Dermis lymphatic vessel endothelial cell (primary cell): ENCODE measurements around the gene GAS5. TPM values are rescaled to one million over a fixed set of nuclear protein-coding genes. Genes with fewer than 3 reads are reported as not detected.

Experiments used
- total RNA-seq: library from RNA; depleted of rRNA; stranded (reverse); fragments of >200 nt; gene quantifications from 2 replicates; pipeline ENCODE4 v1.2.1, GENCODE V29; 2014

GAS5 gene
- total RNA-seq, result 542 and 586 TPM in 2 replicates

GRCh38 chr1:173867753-173868265 is at the start of gene GAS5:
Gene GAS5, minus strand, starts transcription at chr1:173867989.

GRCh38 chr1:173917149-173917548 is 49.4 kb upstream of the GAS5 start, which contains the start of gene SERPINC1:
Gene SERPINC1, minus strand, starts transcription at chr1:173917327. Its CDS starts 68 bp downstream, at chr1:173917259.

GRCh38 chr1:173868266-173869020 is 654 bp upstream of the GAS5 start, which contains the start of gene ZBTB37:
Gene ZBTB37, plus strand, starts transcription at chr1:173868380. Its CDS starts 1,846 bp downstream, at chr1:173870226.

GRCh38 chr1:173824315-173825081 is 43.3 kb downstream of the GAS5 start, which contains the start of the genes CENPL and DARS2:
Gene CENPL, minus strand, starts transcription at chr1:173824883. Its CDS starts 13,584 bp downstream, at chr1:173811299.
Gene DARS2, plus strand, starts transcription at chr1:173824673. Its CDS starts 557 bp downstream, at chr1:173825230.

Other genes starting within 250 kb of the GAS5 start
- gene TEX50, start 232.7 kb downstream of the GAS5 start, total RNA-seq, result not detected in 2 replicates
- gene ANKRD45, start 198.1 kb downstream of the GAS5 start, total RNA-seq, result under 0.01 TPM in 1 of 2 replicates, not detected in the other
- 40.1 and 44.3 TPM in 2 replicates for gene KLHL20, start 153.0 kb downstream of the GAS5 start, total RNA-seq
- gene DARS2, start 43.3 kb downstream of the GAS5 start, total RNA-seq, result 9.1 and 10.5 TPM in 2 replicates
- gene CENPL, start 43.1 kb downstream of the GAS5 start, total RNA-seq, result 4.7 and 5.3 TPM in 2 replicates
- gene ZBTB37, start 391 bp upstream of the GAS5 start, total RNA-seq, result 4.9 and 5.2 TPM in 2 replicates
- 0.22 TPM in 1 of 2 replicates, not detected in the other for gene SERPINC1, start 49.3 kb upstream of the GAS5 start, total RNA-seq
- gene RC3H1, start 154.4 kb upstream of the GAS5 start, total RNA-seq, result 14.7 and 17.1 TPM in 2 replicates